A673 (cell line): ENCODE data around the gene POU2AF2.

Experiments
- CTCF ChIP-seq: fragments of 300-800, 200-600 bp; sonication (generic); conservative IDR thresholded peaks from 2 replicates; pipeline ENCODE4 v1.5.1; 2017; ENCODE audit warnings: low read depth, mild to moderate bottlenecking, antibody characterized with exemption, low read length, moderate library complexity, mixed read lengths
- EZH2 ChIP-seq: fragments of 200-600 bp; sonication (generic); IDR thresholded peaks from 2 replicates; pipeline ENCODE4 v1.6.1; 2017; ENCODE audit warnings: borderline replicate concordance, low read depth, mild to moderate bottlenecking, mixed read lengths, antibody characterized with exemption, low read length; ENCODE audit not compliant: poor library complexity, severe bottlenecking

- TF ChIP-seq CTCF (no peak), EZH2 (no peak)
Measured at GRCh38 chr11:111213256-111213655, 32.3 kb upstream of the POU2AF2 start.
